Right lobe of liver (tissue), 4 donors: Measurements from ENCODE around the gene SLC25A13.

Source experiments
- POLR2A ChIP-seq: fragments of 450-650 bp; IDR thresholded peaks from one replicate; pipeline ENCODE4 v1.6.1; 2017; ENCODE audit warnings: antibody characterized with exemption, mild to moderate bottlenecking
- TF ChIP-seq, protein P1 (sequence below), 4 donors: fragments of 200-600 bp in 3 of 4; fragments of 450-650 bp in 1 of 4; IDR thresholded peaks; one replicate each; pipeline versions ENCODE4 v1.5.1 to v1.8.0; 2016 to 2022; ENCODE audit warnings: antibody characterized with exemption in 4 of 4, mild to moderate bottlenecking in 2 of 4
- donor health status: DM: no; HTN: no; CAD: no.
- donor health status: DM: no; HTN: no; CAD: no.
- donor health status: DM: no; HTN: yes; CAD: no.

DNA sequence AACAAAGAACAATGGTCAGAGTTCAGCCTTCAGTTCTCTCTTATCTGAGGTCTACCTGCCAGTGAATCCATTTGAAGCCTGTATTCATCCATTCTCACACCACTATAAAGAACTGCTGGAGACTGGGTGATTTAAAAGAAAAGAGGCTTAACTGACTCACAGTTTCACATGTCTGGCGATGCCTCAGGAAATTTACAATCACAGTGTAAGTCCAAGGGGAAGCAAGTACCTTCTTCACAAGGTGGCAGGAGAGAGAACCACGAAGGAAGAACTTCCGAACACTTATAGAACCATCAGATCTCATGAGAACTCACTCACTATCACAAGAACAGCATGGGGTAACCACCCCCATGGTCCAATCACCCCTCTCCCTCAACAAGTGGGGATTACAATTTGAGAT lies 33.0 kb upstream of the SLC25A13 start:
- TF ChIP-seq, protein P1, sequence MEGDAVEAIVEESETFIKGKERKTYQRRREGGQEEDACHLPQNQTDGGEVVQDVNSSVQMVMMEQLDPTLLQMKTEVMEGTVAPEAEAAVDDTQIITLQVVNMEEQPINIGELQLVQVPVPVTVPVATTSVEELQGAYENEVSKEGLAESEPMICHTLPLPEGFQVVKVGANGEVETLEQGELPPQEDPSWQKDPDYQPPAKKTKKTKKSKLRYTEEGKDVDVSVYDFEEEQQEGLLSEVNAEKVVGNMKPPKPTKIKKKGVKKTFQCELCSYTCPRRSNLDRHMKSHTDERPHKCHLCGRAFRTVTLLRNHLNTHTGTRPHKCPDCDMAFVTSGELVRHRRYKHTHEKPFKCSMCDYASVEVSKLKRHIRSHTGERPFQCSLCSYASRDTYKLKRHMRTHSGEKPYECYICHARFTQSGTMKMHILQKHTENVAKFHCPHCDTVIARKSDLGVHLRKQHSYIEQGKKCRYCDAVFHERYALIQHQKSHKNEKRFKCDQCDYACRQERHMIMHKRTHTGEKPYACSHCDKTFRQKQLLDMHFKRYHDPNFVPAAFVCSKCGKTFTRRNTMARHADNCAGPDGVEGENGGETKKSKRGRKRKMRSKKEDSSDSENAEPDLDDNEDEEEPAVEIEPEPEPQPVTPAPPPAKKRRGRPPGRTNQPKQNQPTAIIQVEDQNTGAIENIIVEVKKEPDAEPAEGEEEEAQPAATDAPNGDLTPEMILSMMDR (IDR thresholded peaks at IDR 0.05), result no peak
- TF ChIP-seq POLR2A, result no peak
